C4-2B (cell line): ENCODE measurements around the gene GPR158.

Experiments used
- H3K27ac ChIP-seq: fragments of 450-650 bp; 2 replicates; pipeline ENCODE4 v1.5.1; 2017
- CTCF ChIP-seq: fragments of 450-650 bp; conservative IDR thresholded peaks from 2 replicates; pipeline ENCODE4 v1.5.1; 2017; ENCODE audit warnings: mild to moderate bottlenecking
- ZFX ChIP-seq: fragments of 450-650 bp; IDR thresholded peaks from 2 replicates; pipeline ENCODE4 v1.6.1; 2017

The GPR158 gene

GRCh38 chr10:25162391-25162790 lies 12.4 kb upstream of the GPR158 start:
- peak overlapping the region; percentile 65 for H3K27ac ChIP-seq

DNA sequence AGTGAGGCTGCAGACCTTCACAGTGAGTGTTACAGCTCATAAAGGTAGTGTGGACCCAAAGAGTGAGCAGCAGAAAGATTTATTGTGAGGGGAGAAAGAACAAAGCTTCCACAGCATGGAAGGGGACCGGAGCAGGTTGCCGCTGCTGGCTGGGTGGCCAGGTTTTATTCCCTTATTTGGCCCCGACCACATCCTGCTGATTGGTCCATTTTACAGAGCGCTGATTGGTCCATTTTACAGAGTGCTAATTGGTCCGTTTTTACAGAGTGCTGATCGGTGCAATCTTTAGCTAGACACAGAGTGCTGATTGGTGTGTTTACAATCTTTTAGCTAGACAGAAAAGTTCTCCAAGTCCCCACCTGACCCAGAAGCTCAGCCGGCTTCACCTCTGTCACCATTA lies 11.3 kb upstream of the GPR158 start:
- H3K27ac ChIP-seq, result peak overlapping the region; percentile 65

More at GRCh38 chr10:25162391-25162790, 12.4 kb upstream of the GPR158 start:
- TF ChIP-seq CTCF, result no peak
- no peak for TF ChIP-seq ZFX

- H3K27ac ChIP-seq, result peak overlapping the region; percentile 68; the same call in 1 of the 2 replicates
- TF ChIP-seq CTCF (no peak), ZFX (no peak)
Measured at GRCh38 chr10:25169740-25170139, 5.1 kb upstream of the GPR158 start.

DNA sequence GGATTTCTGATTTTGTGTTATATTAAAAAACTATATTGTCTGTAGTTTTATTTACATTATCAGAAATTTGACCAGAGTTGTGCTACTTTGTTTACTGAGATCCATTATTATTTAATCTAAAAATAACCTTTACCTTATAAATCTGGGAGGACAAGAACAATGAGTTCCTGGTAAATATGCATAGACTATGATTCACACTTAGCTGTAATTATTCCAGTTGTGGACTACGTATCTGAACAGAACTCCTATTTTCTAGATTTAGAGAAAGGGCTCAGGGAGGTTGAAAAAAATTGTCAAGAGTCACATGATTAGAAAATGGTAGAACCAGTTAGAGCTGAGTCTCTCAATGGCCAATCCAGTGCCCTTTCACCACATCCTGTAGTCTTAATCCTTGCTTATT lies 4.2 kb upstream of the GPR158 start:
- no peak for TF ChIP-seq ZFX
- no peak for TF ChIP-seq CTCF
- no peak overlapping the region for H3K27ac ChIP-seq

GRCh38 chr10:25175527-25176420 lies 973 bp downstream of the GPR158 start:
- H3K27ac ChIP-seq, result peak overlapping the region; percentile 73
- TF ChIP-seq ZFX (no peak), CTCF (no peak)

DNA sequence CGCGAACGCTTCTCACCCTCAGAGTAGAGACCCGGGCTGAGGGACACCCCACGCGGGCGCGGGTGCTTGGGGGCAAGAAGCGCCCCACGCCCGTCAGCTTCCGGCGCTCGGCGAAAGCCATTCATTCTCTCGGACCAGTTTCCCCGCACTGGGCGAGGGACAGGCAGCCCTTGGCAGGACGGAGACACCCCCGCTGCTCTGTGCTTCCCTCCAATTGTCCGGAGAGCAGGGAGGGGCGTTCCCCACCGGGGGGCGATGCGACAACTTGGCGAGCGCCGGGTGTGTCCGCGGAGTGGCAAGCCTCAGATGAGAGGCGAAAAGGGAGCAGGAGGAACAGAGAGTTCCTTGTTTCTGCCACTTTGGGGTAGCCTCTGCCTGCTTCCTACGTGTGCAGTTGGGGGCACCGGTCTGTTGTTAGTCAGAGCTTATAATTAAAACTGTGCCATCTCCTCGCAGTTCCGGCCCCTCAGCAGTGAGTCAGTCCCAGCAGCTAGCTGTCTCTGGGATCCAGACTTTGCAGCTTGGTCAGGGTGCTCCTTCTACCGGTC lies 1.7 kb downstream of the GPR158 start:
- peak overlapping the region; percentile 73; the same call in 1 of the 2 replicates for H3K27ac ChIP-seq
- no peak for TF ChIP-seq ZFX
- TF ChIP-seq CTCF, result no peak; the same call in 1 of the 2 replicates

DNA sequence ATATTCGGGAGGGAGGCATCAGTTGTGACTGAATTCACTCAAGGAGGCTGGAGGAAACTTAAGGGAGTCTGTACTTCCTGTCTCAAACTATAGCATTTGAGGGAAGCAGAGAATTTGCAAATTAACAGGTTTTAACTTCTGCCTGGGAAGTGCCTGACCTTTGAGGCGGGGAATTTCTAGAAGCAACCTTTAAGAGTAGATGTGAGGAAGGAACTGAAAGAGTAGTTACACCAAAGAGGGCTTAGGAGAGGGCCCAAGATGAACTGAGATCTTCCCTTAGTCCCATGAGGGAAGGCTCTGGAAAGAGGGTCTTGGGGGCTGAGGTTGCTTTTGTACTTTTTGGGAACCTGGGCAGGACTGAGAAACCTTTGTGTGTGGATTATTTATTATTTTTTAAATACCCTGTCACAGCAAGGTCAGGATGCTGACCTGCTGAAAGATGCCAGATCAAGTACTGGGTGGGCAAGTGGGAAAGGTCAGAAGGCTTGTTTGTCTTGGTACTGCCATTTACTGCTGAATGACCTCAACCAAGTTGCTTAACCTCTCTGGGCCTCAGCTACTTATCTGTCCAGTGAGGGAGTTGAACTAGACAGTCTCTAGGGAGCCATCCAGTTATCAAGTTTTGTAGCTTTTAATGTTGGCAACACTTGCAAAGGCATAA lies 2.4 kb downstream of the GPR158 start:
- TF ChIP-seq ZFX (no peak), CTCF (no peak)
- peak overlapping the region; percentile 73; the same call in 1 of the 2 replicates for H3K27ac ChIP-seq
